Measurements from ENCODE around the gene EIF4G3. TPM values are rescaled to one million over a fixed set of nuclear protein-coding genes. Genes with fewer than 3 reads are reported as not detected.

The EIF4G3 gene
- total RNA-seq, 1 experiment from 2014 or later: 86.8 TPM

- Histone ChIP-seq H3K9me3 (ENCODE audit: low read depth, low read length, poor library complexity, severe bottlenecking) (no peaks in the 10 kb centered on the region), H3K36me3 (ENCODE audit: insufficient read depth, low read length, poor library complexity, severe bottlenecking) (no peaks in the 10 kb centered on the region), H3K4me3 (ENCODE audit: low read depth, low read length, poor library complexity, severe bottlenecking) (no peak overlapping the region), H3K27ac (ENCODE audit: low read depth, low read length, poor library complexity, severe bottlenecking) (no peak overlapping the region), H3K4me1 (ENCODE audit: insufficient read depth, low read length, poor library complexity, severe bottlenecking) (no peaks in the 10 kb centered on the region), H3K27me3 (replicated peaks; ENCODE audit: insufficient read depth, low read depth, low read length, poor library complexity) (no peaks in the 10 kb centered on the region)
- intact Hi-C loops (cut with micrococcal nuclease; ENCODE audit: unreplicated experiment): no loop called here
- CTCF ChIA-PET: no interaction called here
- BruUV-seq (replicated peaks): no TSS peak
- DNase-seq (ENCODE audit: low spot score): no peak
- no peak for TF ChIP-seq CTCF (conservative IDR thresholded peaks at IDR 0.05; ENCODE audit: low read depth, low read length)
- TF ChIP-seq EZH2 (IDR thresholded peaks at IDR 0.05; ENCODE audit: borderline replicate concordance, low read depth, low read length, poor library complexity, severe bottlenecking): no peak
- POLR2A ChIA-PET (ENCODE audit: low non-redundant PET): no interaction called here
These were observed 306.0 kb downstream of the EIF4G3 start for GRCh38 chr1:20870718-20871117.

- BruUV-seq (replicated peaks): no TSS peak
- CTCF ChIA-PET: no interaction called here
- POLR2A ChIA-PET (ENCODE audit: low non-redundant PET): no interaction called here
These were observed 308.4 kb downstream of the EIF4G3 start for GRCh38 chr1:20868263-20868662.

GRCh38 chr1:20867847-20868246, 308.9 kb downstream of the EIF4G3 start:
- DNase-seq (ENCODE audit: low spot score): no peak
- POLR2A ChIA-PET (ENCODE audit: low non-redundant PET): no interaction called here
- H3K4me1 ChIP-seq (ENCODE audit: insufficient read depth, low read length, poor library complexity, severe bottlenecking): no peaks in the 10 kb centered on the region
- no peaks in the 10 kb centered on the region for H3K9me3 ChIP-seq (ENCODE audit: low read depth, low read length, poor library complexity, severe bottlenecking)
- no peaks in the 10 kb centered on the region for H3K27me3 ChIP-seq (replicated peaks; ENCODE audit: insufficient read depth, low read depth, low read length, poor library complexity)
- intact Hi-C loops (cut with micrococcal nuclease; ENCODE audit: unreplicated experiment): no loop called here
- CTCF ChIA-PET: no interaction called here
- H3K4me3 ChIP-seq (ENCODE audit: low read depth, low read length, poor library complexity, severe bottlenecking): no peak overlapping the region
- peaks cover 24% of the 10 kb centered on the region for H3K36me3 ChIP-seq (ENCODE audit: insufficient read depth, low read length, poor library complexity, severe bottlenecking)
- no peak for TF ChIP-seq EZH2 (IDR thresholded peaks at IDR 0.05; ENCODE audit: borderline replicate concordance, low read depth, low read length, poor library complexity, severe bottlenecking)
- no TSS peak for BruUV-seq (replicated peaks)
- H3K27ac ChIP-seq (ENCODE audit: low read depth, low read length, poor library complexity, severe bottlenecking): no peak overlapping the region

More at GRCh38 chr1:20868263-20868662, 308.4 kb downstream of the EIF4G3 start:
- no peaks in the 10 kb centered on the region for H3K27me3 ChIP-seq (replicated peaks; ENCODE audit: insufficient read depth, low read depth, low read length, poor library complexity)
- H3K9me3 ChIP-seq (ENCODE audit: low read depth, low read length, poor library complexity, severe bottlenecking): no peaks in the 10 kb centered on the region
- TF ChIP-seq CTCF (conservative IDR thresholded peaks at IDR 0.05; ENCODE audit: low read depth, low read length) (no peak), EZH2 (IDR thresholded peaks at IDR 0.05; ENCODE audit: borderline replicate concordance, low read depth, low read length, poor library complexity, severe bottlenecking) (no peak)
- intact Hi-C loops (cut with micrococcal nuclease; ENCODE audit: unreplicated experiment): no loop called here
- no peak overlapping the region for H3K27ac ChIP-seq (ENCODE audit: low read depth, low read length, poor library complexity, severe bottlenecking)
- peaks cover 20% of the 10 kb centered on the region for H3K36me3 ChIP-seq (ENCODE audit: insufficient read depth, low read length, poor library complexity, severe bottlenecking)
- no peak overlapping the region for H3K4me3 ChIP-seq (ENCODE audit: low read depth, low read length, poor library complexity, severe bottlenecking)
- H3K4me1 ChIP-seq (ENCODE audit: insufficient read depth, low read length, poor library complexity, severe bottlenecking): no peaks in the 10 kb centered on the region
- DNase-seq (ENCODE audit: low spot score): no peak

- POLR2A ChIA-PET (ENCODE audit: low non-redundant PET): interaction anchor here (0.6 kb wide), 1 partner anchor 239 kb away, joined by 24 read pairs; no protein-coding TSS in a partner anchor
- Histone ChIP-seq H3K27ac (ENCODE audit: low read depth, low read length, poor library complexity, severe bottlenecking) (no peak overlapping the region), H3K4me3 (ENCODE audit: low read depth, low read length, poor library complexity, severe bottlenecking) (no peak overlapping the region), H3K4me1 (ENCODE audit: insufficient read depth, low read length, poor library complexity, severe bottlenecking) (no peaks in the 10 kb centered on the region), H3K27me3 (replicated peaks; ENCODE audit: insufficient read depth, low read depth, low read length, poor library complexity) (no peaks in the 10 kb centered on the region), H3K36me3 (ENCODE audit: insufficient read depth, low read length, poor library complexity, severe bottlenecking) (peaks cover 25% of the 10 kb centered on the region), H3K9me3 (ENCODE audit: low read depth, low read length, poor library complexity, severe bottlenecking) (no peaks in the 10 kb centered on the region)
- intact Hi-C loops (cut with micrococcal nuclease; ENCODE audit: unreplicated experiment): no loop called here
- TF ChIP-seq EZH2 (IDR thresholded peaks at IDR 0.05; ENCODE audit: borderline replicate concordance, low read depth, low read length, poor library complexity, severe bottlenecking) (no peak), CTCF (conservative IDR thresholded peaks at IDR 0.05; ENCODE audit: low read depth, low read length) (no peak)
- no peak for DNase-seq (ENCODE audit: low spot score)
- CTCF ChIA-PET: no interaction called here
- BruUV-seq (replicated peaks): no TSS peak
These were observed 309.6 kb downstream of the EIF4G3 start for GRCh38 chr1:20867062-20867461.

All from A673 (cell line).